Vagina (tissue), 2 donors: ENCODE measurements around the gene MFSD12.

Experiments used
- POLR2A ChIP-seq, 2 donors: fragments of 450-650 bp; IDR thresholded peaks; one replicate each; pipeline ENCODE4 v1.6.1; 2017; ENCODE audit warnings: antibody characterized with exemption in 2 of 2, mild to moderate bottlenecking in 2 of 2, moderate library complexity in 2 of 2
- POLR2AphosphoS5 ChIP-seq, 2 donors: sonication (generic); formaldehyde crosslinking; IDR thresholded peaks; one replicate each; pipeline ENCODE4 v1.9.0; 2017; ENCODE audit warnings: antibody characterized with exemption in 2 of 2, mild to moderate bottlenecking in 2 of 2, low read depth in 1 of 2; ENCODE audit not compliant: insufficient read depth in 1 of 2
- TF ChIP-seq, protein P1 (sequence below), 3 experiments: fragments of 450-650 bp in 2 of 3; fragments of 200-600 bp in 1 of 3; sonication (generic) in 1 of 3; IDR thresholded peaks; one replicate each; pipeline ENCODE4 v1.5.1; 2017 to 2019; ENCODE audit warnings: antibody characterized with exemption in 3 of 3, mild to moderate bottlenecking in 2 of 3, moderate library complexity in 2 of 3

- TF ChIP-seq, protein P1, sequence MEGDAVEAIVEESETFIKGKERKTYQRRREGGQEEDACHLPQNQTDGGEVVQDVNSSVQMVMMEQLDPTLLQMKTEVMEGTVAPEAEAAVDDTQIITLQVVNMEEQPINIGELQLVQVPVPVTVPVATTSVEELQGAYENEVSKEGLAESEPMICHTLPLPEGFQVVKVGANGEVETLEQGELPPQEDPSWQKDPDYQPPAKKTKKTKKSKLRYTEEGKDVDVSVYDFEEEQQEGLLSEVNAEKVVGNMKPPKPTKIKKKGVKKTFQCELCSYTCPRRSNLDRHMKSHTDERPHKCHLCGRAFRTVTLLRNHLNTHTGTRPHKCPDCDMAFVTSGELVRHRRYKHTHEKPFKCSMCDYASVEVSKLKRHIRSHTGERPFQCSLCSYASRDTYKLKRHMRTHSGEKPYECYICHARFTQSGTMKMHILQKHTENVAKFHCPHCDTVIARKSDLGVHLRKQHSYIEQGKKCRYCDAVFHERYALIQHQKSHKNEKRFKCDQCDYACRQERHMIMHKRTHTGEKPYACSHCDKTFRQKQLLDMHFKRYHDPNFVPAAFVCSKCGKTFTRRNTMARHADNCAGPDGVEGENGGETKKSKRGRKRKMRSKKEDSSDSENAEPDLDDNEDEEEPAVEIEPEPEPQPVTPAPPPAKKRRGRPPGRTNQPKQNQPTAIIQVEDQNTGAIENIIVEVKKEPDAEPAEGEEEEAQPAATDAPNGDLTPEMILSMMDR (IDR thresholded peaks at IDR 0.05) = no peak
- TF ChIP-seq POLR2AphosphoS5 (IDR thresholded peaks at IDR 0.05; ENCODE audit: insufficient read depth in 1 of 2, low read depth in 1 of 2) (no peak), POLR2A (IDR thresholded peaks at IDR 0.05) (no peak)
These were observed 35.8 kb upstream of the MFSD12 start for GRCh38 chr19:3593156-3593555.
